GM12874 (cell line): ENCODE results near the gene GFOD1.

Source experiments
- CTCF ChIP-seq: IDR thresholded peaks from 2 replicates; pipeline ENCODE4 v1.5.1; 2011; ENCODE audit warnings: low read depth, mild to moderate bottlenecking, control low read depth, low read length, moderate library complexity; ENCODE audit not compliant: insufficient read depth

GFOD1 gene

DNA sequence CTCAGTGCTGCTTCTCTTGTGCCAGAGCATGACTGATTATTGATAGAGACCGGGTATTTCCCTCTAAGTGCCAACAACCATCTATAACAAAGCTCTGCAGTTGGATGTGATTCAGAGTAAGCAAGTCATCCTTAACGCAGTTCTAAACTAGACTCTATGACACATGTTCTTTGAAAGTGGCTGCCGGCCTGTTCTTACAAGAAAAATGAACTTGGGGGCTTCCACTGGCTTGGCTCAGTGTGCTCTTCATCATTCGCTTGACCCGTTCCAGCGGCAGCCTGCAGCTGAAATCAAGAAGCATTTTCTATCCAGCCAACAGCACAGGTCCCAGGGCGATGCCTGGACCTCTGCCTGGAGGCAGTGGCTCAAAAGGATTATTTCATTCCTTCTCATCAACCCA lies 29.8 kb downstream of the GFOD1 start:
- TF ChIP-seq CTCF = no peak

DNA sequence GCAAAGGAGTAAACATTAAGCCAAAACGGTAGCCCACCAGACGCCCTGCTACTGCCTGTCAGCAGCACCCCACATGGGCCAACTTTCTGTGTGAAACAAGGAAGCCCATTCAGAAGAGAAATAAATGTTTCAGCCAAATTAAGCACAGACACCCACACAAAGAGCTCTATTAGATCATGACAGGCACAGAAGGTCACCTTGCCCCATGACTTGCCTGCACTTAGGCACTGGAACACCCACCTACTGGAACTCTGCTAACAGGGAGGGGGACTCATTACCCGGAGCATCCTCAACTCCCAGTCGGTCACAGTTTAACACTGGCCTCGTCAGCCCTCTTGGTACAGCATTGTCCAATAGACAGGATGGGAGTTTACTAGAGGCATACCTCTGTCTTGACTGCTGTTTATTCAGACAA lies 31.8 kb downstream of the GFOD1 start:
- TF ChIP-seq CTCF = no peak

DNA sequence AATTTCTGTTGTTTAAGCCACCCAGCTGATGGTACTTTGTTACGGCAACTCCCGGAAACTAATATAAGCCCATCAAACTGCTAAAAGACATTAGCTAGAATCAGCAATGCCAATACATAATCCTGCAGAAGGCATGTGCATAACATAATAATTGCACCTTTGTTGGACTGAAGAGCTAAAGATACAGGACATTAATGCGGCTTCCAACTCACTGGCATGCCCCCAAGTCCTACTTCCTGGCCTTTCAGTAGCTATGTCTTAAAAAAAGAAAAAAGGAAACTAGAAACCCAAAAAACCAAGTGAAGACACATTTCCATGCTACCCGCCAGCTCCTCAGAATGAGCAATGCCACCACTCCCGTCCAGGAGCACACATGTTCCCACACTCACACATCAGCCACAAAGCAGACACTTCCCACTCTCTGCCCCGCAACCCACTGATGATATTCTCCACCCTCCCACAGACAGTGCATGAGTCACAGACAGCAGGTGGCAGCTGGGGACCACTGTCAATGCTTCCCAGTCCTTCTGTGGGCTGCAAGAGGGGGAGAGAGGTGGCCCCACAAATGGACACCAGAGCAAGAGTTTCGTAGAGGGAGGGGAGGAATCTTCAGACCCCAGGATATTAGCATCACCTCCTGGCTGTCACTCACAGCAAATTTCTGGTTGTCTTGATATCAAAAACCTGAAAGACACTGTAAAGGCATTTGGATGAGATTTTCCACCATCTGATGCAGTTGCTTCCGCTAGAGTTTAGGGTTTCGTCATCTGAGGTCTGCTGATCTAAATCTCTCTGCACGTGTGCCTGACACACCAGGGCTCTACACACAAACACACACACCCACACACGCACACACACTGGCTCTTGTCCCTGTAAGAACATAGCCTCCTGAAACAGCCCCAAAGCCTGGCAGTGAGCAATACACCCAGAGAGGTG lies 32.8 kb downstream of the GFOD1 start:
- 0 out of 2 replicates have a peak, but pooled peaks have one; percentile 13 for TF ChIP-seq CTCF

- no peak for TF ChIP-seq CTCF
Measured at GRCh38 chr6:13453771-13454251, 33.6 kb downstream of the GFOD1 start.

GRCh38 chr6:13453153-13453552 lies 34.2 kb downstream of the GFOD1 start:
- no peak for TF ChIP-seq CTCF

- no peak for TF ChIP-seq CTCF
Measured at GRCh38 chr6:13452346-13453117, 34.9 kb downstream of the GFOD1 start.
